HCT116 (cell line): ENCODE results near the gene TNFRSF19. TPM values are rescaled to one million over a fixed set of nuclear protein-coding genes. Genes with fewer than 3 reads are reported as not detected.
A peak's percentile ranks its signal among the peaks of the same experiment; 100 is the strongest.

Experiments
- ATAC-seq: fragments of 200-7000 bp; cut with Tn5 transposase; 2 replicates; pipeline ENCODE4 v1.9.1; 2020; ENCODE audit warnings: mild to moderate bottlenecking, moderate library complexity
- BruUV-seq: library from RNA; stranded (reverse); fragments of 400-500 nt; replicated peaks from 2 replicates; lab custom pipeline; 2021; lab: Mats Ljungman, UMichigan
- CTCF ChIA-PET: fragments of 300-600 bp; sonication (Branson Sonifier 250); formaldehyde crosslinking; loops from one replicate; lab custom pipeline; 2021; ENCODE audit warnings: antibody characterized with exemption; lab: Charles Lee
- POLR2A ChIA-PET: fragments of 300-600, 350-600 bp; sonication (Branson Sonifier 250); formaldehyde crosslinking; loops from one replicate; lab custom pipeline; 2021; ENCODE audit warnings: antibody characterized with exemption; lab: Charles Lee
- RAD21 ChIA-PET, 2 experiments: fragments of 300-600 bp; sonication (Branson Sonifier 250); formaldehyde crosslinking; loops; one replicate each; lab custom pipeline; 2023; ENCODE audit warnings: low total read pairs in 2 of 2; ENCODE audit not compliant: uncharacterized antibody in 2 of 2, unreplicated experiment in 2 of 2, low non-redundant PET in 1 of 2; lab: Charles Lee
- DNase-seq: peaks from one replicate; pipeline ENCODE4 v3.0.0-alpha.2; 2010; ENCODE audit warnings: low read depth, low spot score
- H2AFZ ChIP-seq: fragments of 200-600 bp; shearing (Covaris generic), sonication (generic); 2 replicates; pipeline ENCODE4 v1.6.1; 2017; ENCODE audit warnings: low read depth, mixed run types, mixed read lengths, antibody characterized with exemption, low read length; ENCODE audit not compliant: poor library complexity, severe bottlenecking
- H3K27ac ChIP-seq: 2 replicates; pipeline ENCODE4 v1.5.1; 2012; ENCODE audit warnings: low read depth, low read length
- H3K27me3 ChIP-seq: fragments of 200-600 bp; sonication (generic); 2 replicates; pipeline ENCODE4 v1.6.1; 2016; ENCODE audit warnings: mixed run types, low read length, mixed read lengths; ENCODE audit not compliant: insufficient read depth
- H3K36me3 ChIP-seq, 2 experiments: fragments of 200-500 bp in 1 of 2; fragments of 200-600 bp in 1 of 2; sonication (Bioruptor generic) in 1 of 2; sonication (generic) in 1 of 2; 2 replicates each; pipeline versions ENCODE4 v1.5.1 to v1.6.1; 2014 to 2016; ENCODE audit warnings: low read length in 2 of 2, inconsistent platforms in 1 of 2, mixed read lengths in 1 of 2, mixed run types in 1 of 2; ENCODE audit not compliant: insufficient read depth in 2 of 2, control insufficient read depth in 1 of 2
- H3K4me1 ChIP-seq, 2 experiments: fragments of 200-600 bp in 1 of 2; sonication (generic) in 1 of 2; 2 replicates each; pipeline versions ENCODE4 v1.5.1 to v1.6.1; 2012 to 2017; ENCODE audit warnings: low read length in 2 of 2, inconsistent platforms in 1 of 2, mild to moderate bottlenecking in 1 of 2, mixed read lengths in 1 of 2, mixed run types in 1 of 2, moderate library complexity in 1 of 2; ENCODE audit not compliant: insufficient read depth in 2 of 2, control insufficient read depth in 1 of 2
- H3K4me2 ChIP-seq: fragments of 200-600 bp; sonication (generic); 2 replicates; pipeline ENCODE4 v1.6.1; 2017; ENCODE audit warnings: mixed run types, low read length, mixed read lengths
- H3K4me3 ChIP-seq, 2 experiments: fragments of 200-600 bp in 1 of 2; sonication (generic) in 1 of 2; replicated peaks in 1 of 2; 2 replicates each; pipeline ENCODE4 v1.5.1; 2011 to 2016; ENCODE audit warnings: low read length in 2 of 2, control low read depth in 1 of 2, low read depth in 1 of 2, mild to moderate bottlenecking in 1 of 2, mixed read lengths in 1 of 2, mixed run types in 1 of 2
- H3K79me2 ChIP-seq: fragments of 200-600 bp; sonication (generic); 2 replicates; pipeline ENCODE4 v1.6.1; 2017; ENCODE audit warnings: mild to moderate bottlenecking, mixed run types, low read length, moderate library complexity, mixed read lengths; ENCODE audit not compliant: insufficient read depth
- H3K9ac ChIP-seq: fragments of 200-600 bp; sonication (generic); 2 replicates; pipeline ENCODE4 v1.6.1; 2016; ENCODE audit warnings: low read length, mixed read lengths
- H3K9me2 ChIP-seq: fragments of 200-600 bp; sonication (generic), shearing (Covaris generic); 2 replicates; pipeline ENCODE4 v1.6.1; 2017; ENCODE audit warnings: mixed run types, mild to moderate bottlenecking, moderate library complexity; ENCODE audit not compliant: insufficient read depth
- H3K9me3 ChIP-seq, 2 experiments: fragments of 200-500 bp in 1 of 2; fragments of 200-600 bp in 1 of 2; sonication (Bioruptor generic) in 1 of 2; sonication (generic) in 1 of 2; 2 replicates each; pipeline ENCODE4 v1.6.1; 2014 to 2017; ENCODE audit warnings: low read length in 2 of 2, mixed read lengths in 2 of 2, inconsistent platforms in 1 of 2, low read depth in 1 of 2, mild to moderate bottlenecking in 1 of 2, mixed run types in 1 of 2, moderate library complexity in 1 of 2; ENCODE audit not compliant: control insufficient read depth in 1 of 2, insufficient read depth in 1 of 2
- H4K20me1 ChIP-seq: fragments of 200-600 bp; sonication (generic), shearing (Covaris generic); 2 replicates; pipeline ENCODE4 v1.6.1; 2017; ENCODE audit warnings: mixed run types, mild to moderate bottlenecking, moderate library complexity; ENCODE audit not compliant: insufficient read depth
- CEBPB ChIP-seq: IDR thresholded peaks from 2 replicates; pipeline ENCODE4 v1.6.1; 2012; ENCODE audit warnings: low read depth
- CTCF ChIP-seq, 3 experiments: fragments of 200-600 bp in 1 of 3; sonication (generic) in 1 of 3; IDR thresholded peaks in 2 of 3; conservative IDR thresholded peaks in 1 of 3; 2 replicates each; pipeline ENCODE4 v1.5.1; 2012 to 2017; ENCODE audit warnings: low read depth in 2 of 3, low read length in 2 of 3, antibody characterized with exemption in 1 of 3, borderline replicate concordance in 1 of 3, control low read depth in 1 of 3, mild to moderate bottlenecking in 1 of 3, mixed read lengths in 1 of 3, mixed run types in 1 of 3, moderate library complexity in 1 of 3; ENCODE audit not compliant: insufficient read depth in 1 of 3
- JUND ChIP-seq: IDR thresholded peaks from 2 replicates; pipeline ENCODE4 v1.6.1; 2012
- SIN3A ChIP-seq: IDR thresholded peaks from 2 replicates; pipeline ENCODE4 v1.6.1; 2012; ENCODE audit warnings: low read depth
- ZFX ChIP-seq: fragments of 450-650 bp; IDR thresholded peaks from 2 replicates; pipeline ENCODE4 v1.6.1; 2017
- ZNF274 ChIP-seq: fragments of 200-500 bp; sonication (Bioruptor generic); IDR thresholded peaks from 2 replicates; pipeline ENCODE4 v1.6.1; 2014; ENCODE audit warnings: mild to moderate bottlenecking, low read depth, low read length, inconsistent platforms
- intact Hi-C: fragments of 100-400 bp; cut with micrococcal nuclease; formaldehyde crosslinking; loops from 2 replicates; pipeline ENCODE4 v1.10.0; 2022
- total RNA-seq: library from RNA; stranded (reverse); gene quantifications from one replicate; pipeline ENCODE4 v1.2.1, GENCODE V29; 2021; ENCODE audit not compliant: unreplicated experiment

Gene TNFRSF19
- total RNA-seq, 1 experiment from 2014 or later, result 1.1 TPM

- H3K36me3 ChIP-seq, result no peaks in the 10 kb centered on the region
- POLR2A ChIA-PET, result no interaction called here
- no peaks in the 10 kb centered on the region for H3K27me3 ChIP-seq
- H3K4me2 ChIP-seq, result no peak overlapping the region
- no peak for TF ChIP-seq ZNF274
- TF ChIP-seq JUND, result no peak
- no TSS peak for BruUV-seq
- RAD21 ChIA-PET, result no interaction called here
- ATAC-seq (no peak), DNase-seq (no peak)
- no peaks in the 10 kb centered on the region for H3K9me2 ChIP-seq
- no peak overlapping the region for H3K27ac ChIP-seq
- H3K9me3 ChIP-seq, result no peaks in the 10 kb centered on the region
- no peaks in the 10 kb centered on the region for H4K20me1 ChIP-seq
- H3K4me3 ChIP-seq, result no peak overlapping the region
- intact Hi-C loops, result no loop called here
- no peak overlapping the region for H3K9ac ChIP-seq
- CTCF ChIA-PET, result no interaction called here
- H3K4me1 ChIP-seq, result peaks cover 3 to 27% of the 10 kb centered on the region in 2 experiments; a peak in 3 of 4 replicates
- no peaks in the 10 kb centered on the region for H3K79me2 ChIP-seq
- no peak overlapping the region for H2AFZ ChIP-seq
These were observed 12.5 kb upstream of the TNFRSF19 start for GRCh38 chr13:23557733-23558132.

GRCh38 chr13:23558675-23559536 is 11.3 kb upstream of the TNFRSF19 start:
- TF ChIP-seq JUND (no peak), CTCF (IDR thresholded peaks at IDR 0.05 in 2 of 3, conservative IDR thresholded peaks at IDR 0.05 in 1 of 3; ENCODE audit: borderline replicate concordance in 1 of 3, insufficient read depth in 1 of 3, low read depth in 2 of 3, low read length in 2 of 3) (no peak), ZFX (no peak), SIN3A (no peak), CEBPB (no peak)
- TF ChIP-seq, all 23 proteins: peak for 0
- no peaks in the 10 kb centered on the region for H3K9me3 ChIP-seq
- no peaks in the 10 kb centered on the region for H4K20me1 ChIP-seq
- H3K27me3 ChIP-seq, result no peaks in the 10 kb centered on the region
- no peaks in the 10 kb centered on the region for H3K9me2 ChIP-seq
- no TSS peak for BruUV-seq
- peak overlapping the region; percentile 54 for H2AFZ ChIP-seq
- ChIA-PET CTCF (no interaction called here), POLR2A (no interaction called here), RAD21 (interaction anchor here in 1 of 2 experiments (0.7 kb wide), 2 partner anchors 9 to 121 kb away, joined by 5 to 8 read pairs; no protein-coding TSS in a partner anchor)
- no peak overlapping the region for H3K27ac ChIP-seq
- no peak overlapping the region for H3K9ac ChIP-seq
- DNase-seq (peak; percentile 10), ATAC-seq (peak; percentile 65)
- H3K4me3 ChIP-seq, result no peak overlapping the region
- intact Hi-C loops, result no loop called here
- H3K79me2 ChIP-seq, result no peaks in the 10 kb centered on the region
- H3K4me2 ChIP-seq, result peak overlapping the region; percentile 34
- H3K36me3 ChIP-seq, result no peaks in the 10 kb centered on the region
- H3K4me1 ChIP-seq, result peaks cover 3 to 20% of the 10 kb centered on the region in 2 experiments; a peak in 3 of 4 replicates
